Smooth muscle cell of the pulmonary artery (primary cell): ENCODE measurements around the gene CCR9. TPM values are rescaled to one million over a fixed set of nuclear protein-coding genes. Genes with fewer than 3 reads are reported as not detected.

Experiments
- total RNA-seq: library from RNA; depleted of rRNA; stranded (reverse); fragments of >200 nt; gene quantifications from 2 replicates; pipeline ENCODE4 v1.2.3, GENCODE V29; 2014

Gene CCR9, protein sequence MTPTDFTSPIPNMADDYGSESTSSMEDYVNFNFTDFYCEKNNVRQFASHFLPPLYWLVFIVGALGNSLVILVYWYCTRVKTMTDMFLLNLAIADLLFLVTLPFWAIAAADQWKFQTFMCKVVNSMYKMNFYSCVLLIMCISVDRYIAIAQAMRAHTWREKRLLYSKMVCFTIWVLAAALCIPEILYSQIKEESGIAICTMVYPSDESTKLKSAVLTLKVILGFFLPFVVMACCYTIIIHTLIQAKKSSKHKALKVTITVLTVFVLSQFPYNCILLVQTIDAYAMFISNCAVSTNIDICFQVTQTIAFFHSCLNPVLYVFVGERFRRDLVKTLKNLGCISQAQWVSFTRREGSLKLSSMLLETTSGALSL
- total RNA-seq = not detected in 2 replicates

GRCh38 chr3:45885979-45886705 is at the start of gene CCR9:
TSS of gene CCR9 (plus strand) at chr3:45886543. CDS start at chr3:45894934, 8,391 bp downstream.

GRCh38 chr3:45841757-45842491 is 44.4 kb upstream of the CCR9 start, which contains the start of gene LZTFL1:
TSS of gene LZTFL1 (minus strand) at chr3:45842119. CDS start at chr3:45841991, 128 bp downstream.

GRCh38 chr3:45943207-45943846 is 57.0 kb downstream of the CCR9 start, which contains the start of gene CXCR6:
TSS of gene CXCR6 (plus strand) at chr3:45943464. CDS start at chr3:45946482, 3,018 bp downstream.

Other genes with a start within 250 kb of the CCR9 start
- 38.1 and 49.4 TPM in 2 replicates for gene SACM1L, start 197.1 kb upstream of the CCR9 start, total RNA-seq
- not detected in 2 replicates for gene SLC6A20, start 90.0 kb upstream of the CCR9 start, total RNA-seq
- 13.3 and 14.9 TPM in 2 replicates for gene LZTFL1, start 44.4 kb upstream of the CCR9 start, total RNA-seq
- not detected in 2 replicates for gene CXCR6, start 56.9 kb downstream of the CCR9 start, total RNA-seq
- gene FYCO1, start 109.3 kb downstream of the CCR9 start, total RNA-seq = 56.8 and 63.1 TPM in 2 replicates
- gene XCR1, start 140.9 kb downstream of the CCR9 start, total RNA-seq = not detected in 2 replicates